HFFc6 (cell line): ENCODE data around the gene CA12. TPM values are rescaled to one million over a fixed set of nuclear protein-coding genes. Genes with fewer than 3 reads are reported as not detected.
A peak's percentile ranks its signal among the peaks of the same experiment; 100 is the strongest.

Experiments
- DNase-seq: peaks from one replicate; pipeline ENCODE4 v3.0.0-alpha.2; 2018
- H3K27ac Mint-ChIP-seq: 2 replicates; pipeline ENCODE4 v1.8.0; 2020; ENCODE audit warnings: mild to moderate bottlenecking, mixed read lengths
- H3K27me3 Mint-ChIP-seq: 2 replicates; pipeline ENCODE4 v1.8.0; 2021; ENCODE audit warnings: mild to moderate bottlenecking, moderate library complexity, mixed read lengths; ENCODE audit not compliant: insufficient read depth
- H3K36me3 Mint-ChIP-seq: 2 replicates; pipeline ENCODE4 v1.8.0; 2021; ENCODE audit warnings: low read depth, mixed read lengths
- H3K4me1 Mint-ChIP-seq: 2 replicates; pipeline ENCODE4 v1.8.0; 2020; ENCODE audit warnings: low read depth, mixed read lengths
- H3K4me3 Mint-ChIP-seq: 2 replicates; pipeline ENCODE4 v1.8.0; 2020; ENCODE audit warnings: mild to moderate bottlenecking, moderate library complexity, mixed read lengths
- H3K9me3 Mint-ChIP-seq: 2 replicates; pipeline ENCODE4 v1.8.0; 2020; ENCODE audit warnings: mild to moderate bottlenecking, mixed read lengths
- CTCF ChIP-seq: fragments of 200-600 bp; sonication (generic); IDR thresholded peaks from 2 replicates; pipeline ENCODE4 v1.5.0; 2021; ENCODE audit warnings: antibody characterized with exemption, mild to moderate bottlenecking
- total RNA-seq, 6 experiments: library from RNA; stranded (reverse); fragmentation: NEBNext Ultra II Directional; extraction: Animal tissue kit (Norgen Biotek cat#: 25700); gene quantifications; 2 replicates in 1 of 6; 3 replicates in 5 of 6; pipeline ENCODE4 v1.2.3, GENCODE V29; 2021

CA12 gene
- total RNA-seq, 6 experiments from 2014 or later: 8.3 to 18.2 (median 15.8) TPM

GRCh38 chr15:63350178-63350621 is 31.4 kb downstream of the CA12 start:
- DNase-seq: no peak
- Mint-ChIP-seq H3K27ac (peak overlapping the region; percentile 20; the same call in 1 of the 2 replicates), H3K4me1 (peaks cover 44% of the 10 kb centered on the region), H3K27me3 (peaks cover 2% of the 10 kb centered on the region; the same call in 1 of the 2 replicates), H3K9me3 (no peaks in the 10 kb centered on the region), H3K4me3 (no peak overlapping the region), H3K36me3 (no peaks in the 10 kb centered on the region)
- no peak for TF ChIP-seq CTCF

DNA sequence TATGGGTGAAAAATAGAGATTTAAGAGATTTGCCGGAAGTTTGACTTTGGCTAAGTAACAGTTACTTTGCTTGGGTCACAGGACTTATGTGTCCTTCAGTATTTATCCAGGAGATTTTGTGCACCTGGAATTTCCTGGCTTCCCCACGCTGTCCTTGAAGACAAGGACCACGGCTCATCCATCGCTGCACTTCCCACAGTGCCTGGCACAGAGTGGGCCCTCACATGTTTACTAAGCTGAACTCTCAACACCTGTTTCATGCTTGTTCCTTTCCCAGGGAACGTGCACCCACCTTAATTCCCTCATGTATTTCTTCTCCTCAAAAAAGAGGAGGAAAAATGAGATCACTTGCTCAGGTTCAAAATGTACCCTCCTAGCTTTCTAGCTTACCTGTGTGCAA is 32.0 kb downstream of the CA12 start:
- peaks cover 50% of the 10 kb centered on the region for H3K4me1 Mint-ChIP-seq
- H3K4me3 Mint-ChIP-seq: no peak overlapping the region
- H3K9me3 Mint-ChIP-seq: no peaks in the 10 kb centered on the region
- H3K27ac Mint-ChIP-seq: peak overlapping the region; percentile 20
- no peaks in the 10 kb centered on the region for H3K36me3 Mint-ChIP-seq
- H3K27me3 Mint-ChIP-seq: peaks cover 2% of the 10 kb centered on the region; the same call in 1 of the 2 replicates
- no peak for DNase-seq
- TF ChIP-seq CTCF: no peak

DNA sequence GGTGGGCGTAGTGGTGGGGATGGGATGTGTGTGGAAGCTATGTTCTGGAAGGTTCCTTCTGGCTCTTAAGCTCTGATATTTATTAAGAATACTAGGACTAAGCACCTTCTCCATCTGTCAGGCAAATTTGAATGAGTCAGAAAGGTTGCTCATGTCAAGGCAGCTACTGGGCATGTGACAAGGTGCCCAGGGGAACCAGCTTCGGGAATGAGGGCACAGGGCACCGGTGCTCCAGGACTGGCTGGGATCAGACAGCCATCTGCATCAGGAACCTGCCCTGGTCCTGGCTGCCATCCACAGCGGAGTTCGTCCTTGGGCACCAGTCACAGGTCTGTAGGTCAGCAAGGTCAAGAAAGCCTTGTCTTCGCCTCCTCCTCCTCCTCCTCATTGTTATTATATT is 32.5 kb downstream of the CA12 start:
- Mint-ChIP-seq H3K9me3 (no peaks in the 10 kb centered on the region), H3K36me3 (no peaks in the 10 kb centered on the region), H3K27ac (peak overlapping the region; percentile 94; the same call in 1 of the 2 replicates), H3K4me1 (peaks cover 54% of the 10 kb centered on the region), H3K27me3 (peaks cover 2% of the 10 kb centered on the region; the same call in 1 of the 2 replicates), H3K4me3 (no peak overlapping the region)
- no peak for TF ChIP-seq CTCF
- DNase-seq: no peak

DNA sequence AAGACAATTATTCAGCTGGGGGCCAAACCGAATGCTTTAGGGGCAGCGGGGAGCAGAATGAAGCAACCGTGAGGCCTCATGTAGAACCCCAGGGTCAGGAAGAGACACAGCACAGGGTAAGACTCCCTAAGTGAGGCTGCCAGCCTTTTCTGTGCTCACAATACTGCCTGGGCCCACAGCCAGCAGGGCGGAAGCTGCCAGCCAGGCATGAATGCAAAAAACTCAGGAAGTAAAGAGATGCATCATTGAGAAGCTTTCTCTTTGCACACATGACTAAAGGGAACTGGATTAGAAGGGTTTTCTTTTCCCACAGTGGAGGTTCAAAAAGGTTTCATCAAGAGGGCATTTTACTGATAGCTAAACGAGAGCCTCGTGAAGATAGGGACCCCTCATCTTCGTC is 33.3 kb downstream of the CA12 start:
- H3K27me3 Mint-ChIP-seq: peaks cover 2% of the 10 kb centered on the region; the same call in 1 of the 2 replicates
- peaks cover 62% of the 10 kb centered on the region for H3K4me1 Mint-ChIP-seq
- H3K4me3 Mint-ChIP-seq: peak overlapping the region; percentile 25
- peak; percentile 65 for DNase-seq
- no peaks in the 10 kb centered on the region for H3K9me3 Mint-ChIP-seq
- H3K27ac Mint-ChIP-seq: peak overlapping the region; percentile 94
- no peak for TF ChIP-seq CTCF
- H3K36me3 Mint-ChIP-seq: no peaks in the 10 kb centered on the region

- peaks cover 73% of the 10 kb centered on the region for H3K4me1 Mint-ChIP-seq
- H3K36me3 Mint-ChIP-seq: no peaks in the 10 kb centered on the region
- DNase-seq: no peak
- H3K27me3 Mint-ChIP-seq: peaks cover 2% of the 10 kb centered on the region; the same call in 1 of the 2 replicates
- no peak overlapping the region for H3K4me3 Mint-ChIP-seq
- H3K9me3 Mint-ChIP-seq: no peaks in the 10 kb centered on the region
- H3K27ac Mint-ChIP-seq: peak overlapping the region; percentile 69
- TF ChIP-seq CTCF: no peak
Observed at GRCh38 chr15:63347074-63347857, 34.4 kb downstream of the CA12 start.
